Mesodermal cell (in vitro differentiated cells): Measurements from ENCODE around the gene CYTL1.

ENCODE experiments used
- H3K27ac ChIP-seq: 2 replicates; pipeline ENCODE4 v1.7.0; 2013; ENCODE audit warnings: mild to moderate bottlenecking, low read depth, low read length, moderate library complexity; ENCODE audit not compliant: severe bottlenecking
- H3K36me3 ChIP-seq: 2 replicates; pipeline ENCODE4 v1.7.1; 2013; ENCODE audit warnings: mild to moderate bottlenecking, low read length, moderate library complexity; ENCODE audit not compliant: control insufficient read depth, insufficient read depth
- H3K4me1 ChIP-seq: one replicate; pipeline ENCODE4 v1.7.1; 2013; ENCODE audit warnings: mild to moderate bottlenecking, low read length; ENCODE audit not compliant: insufficient read depth, control insufficient read depth, poor library complexity, severe bottlenecking
- H3K4me3 ChIP-seq: 2 replicates; pipeline ENCODE4 v1.7.0; 2013; ENCODE audit warnings: low read length, control low read depth, mild to moderate bottlenecking; ENCODE audit not compliant: insufficient read depth, poor library complexity, severe bottlenecking; ENCODE audit errors: extremely low read depth
- H3K9me3 ChIP-seq: 2 replicates; pipeline ENCODE4 v1.7.1; 2013; ENCODE audit warnings: mild to moderate bottlenecking, low read length, moderate library complexity; ENCODE audit not compliant: control insufficient read depth
- WGBS, 2 experiments: methylation state at CpG; one replicate each; pipeline ENCODE4 v1.1.5; 2013; ENCODE audit warnings: missing lambda C conversion rate in 2 of 2; ENCODE audit not compliant: insufficient coverage in 2 of 2; 5-methylcytosine and 5-hydroxymethylcytosine counted together

Gene CYTL1

GRCh38 chr4:4989083-4989622, 30.1 kb downstream of the CYTL1 start:
- Histone ChIP-seq H3K9me3 (no peaks in the 10 kb centered on the region), H3K36me3 (no peaks in the 10 kb centered on the region), H3K4me1 (peaks cover 11% of the 10 kb centered on the region), H3K27ac (no peak overlapping the region), H3K4me3 (no peak overlapping the region)
- 88 to 94% methylated on average over 8 to 9 of the region's 10 CpGs for WGBS, 2 experiments

GRCh38 chr4:4987656-4988055, 31.6 kb downstream of the CYTL1 start:
- WGBS, 2 experiments = 85 to 90% methylated on average over 8 to 9 of the region's 10 CpGs
- Histone ChIP-seq H3K9me3 (no peaks in the 10 kb centered on the region), H3K4me3 (no peak overlapping the region)

GRCh38 chr4:4986841-4987240, 32.4 kb downstream of the CYTL1 start:
- H3K9me3 ChIP-seq = no peaks in the 10 kb centered on the region
- no peak overlapping the region for H3K4me3 ChIP-seq
- H3K27ac ChIP-seq = no peak overlapping the region
- H3K36me3 ChIP-seq = no peaks in the 10 kb centered on the region
- H3K4me1 ChIP-seq = peaks cover 8% of the 10 kb centered on the region
- WGBS, 2 experiments = 75 to 100% methylated on average over 3 to 5 of the region's 5 CpGs

More at GRCh38 chr4:4987656-4988055, 31.6 kb downstream of the CYTL1 start:
- H3K27ac ChIP-seq = no peak overlapping the region
- no peaks in the 10 kb centered on the region for H3K36me3 ChIP-seq
- peaks cover 11% of the 10 kb centered on the region for H3K4me1 ChIP-seq

GRCh38 chr4:4985844-4986243, 33.4 kb downstream of the CYTL1 start:
- 91 to 100% methylated on average over 1 of the region's 1 CpG for WGBS, 2 experiments
- Histone ChIP-seq H3K36me3 (no peaks in the 10 kb centered on the region), H3K27ac (no peak overlapping the region), H3K4me1 (no peaks in the 10 kb centered on the region), H3K9me3 (no peaks in the 10 kb centered on the region), H3K4me3 (no peak overlapping the region)

- Histone ChIP-seq H3K4me1 (no peaks in the 10 kb centered on the region), H3K9me3 (no peaks in the 10 kb centered on the region), H3K4me3 (no peak overlapping the region), H3K27ac (no peak overlapping the region), H3K36me3 (no peaks in the 10 kb centered on the region)
- 80% methylated on average over 1 of the region's 2 CpGs; no CpG with 5 or more reads in 1 of the 2 experiments for WGBS, 2 experiments
These were observed 34.2 kb downstream of the CYTL1 start for GRCh38 chr4:4985036-4985435.

GRCh38 chr4:4984186-4984585, 35.1 kb downstream of the CYTL1 start:
- H3K36me3 ChIP-seq = no peaks in the 10 kb centered on the region
- WGBS, 2 experiments = 76 to 92% methylated on average over 2 of the region's 2 CpGs
- no peaks in the 10 kb centered on the region for H3K4me1 ChIP-seq
- no peak overlapping the region for H3K27ac ChIP-seq
- no peak overlapping the region for H3K4me3 ChIP-seq
- H3K9me3 ChIP-seq = no peaks in the 10 kb centered on the region

GRCh38 chr4:4981827-4982226, 37.4 kb downstream of the CYTL1 start:
- Histone ChIP-seq H3K4me1 (no peaks in the 10 kb centered on the region), H3K4me3 (no peak overlapping the region), H3K9me3 (no peaks in the 10 kb centered on the region), H3K36me3 (no peaks in the 10 kb centered on the region), H3K27ac (no peak overlapping the region)
- WGBS, 2 experiments = 63 to 79% methylated on average over 3 to 4 of the region's 8 CpGs

- H3K9me3 ChIP-seq = no peaks in the 10 kb centered on the region
- no peak overlapping the region for H3K27ac ChIP-seq
- no peaks in the 10 kb centered on the region for H3K4me1 ChIP-seq
- H3K36me3 ChIP-seq = no peaks in the 10 kb centered on the region
- H3K4me3 ChIP-seq = no peak overlapping the region
- 90 to 93% methylated on average over 3 of the region's 3 CpGs for WGBS, 2 experiments
These were observed 37.8 kb downstream of the CYTL1 start for GRCh38 chr4:4981427-4981826.

GRCh38 chr4:4980621-4981230, 38.5 kb downstream of the CYTL1 start:
- Histone ChIP-seq H3K36me3 (no peaks in the 10 kb centered on the region), H3K27ac (no peak overlapping the region), H3K4me1 (no peaks in the 10 kb centered on the region), H3K9me3 (no peaks in the 10 kb centered on the region), H3K4me3 (no peak overlapping the region)
- WGBS, 2 experiments = 88 to 91% methylated on average over 10 to 11 of the region's 12 CpGs

- H3K4me1 ChIP-seq = no peaks in the 10 kb centered on the region
- H3K4me3 ChIP-seq = no peak overlapping the region
- WGBS, 2 experiments = 83% methylated on average over 2 of the region's 4 CpGs; no CpG with 5 or more reads in 1 of the 2 experiments
- no peak overlapping the region for H3K27ac ChIP-seq
- H3K9me3 ChIP-seq = peaks cover 5% of the 10 kb centered on the region
- H3K36me3 ChIP-seq = no peaks in the 10 kb centered on the region
These were observed 39.3 kb downstream of the CYTL1 start for GRCh38 chr4:4979971-4980370.

- Histone ChIP-seq H3K4me3 (no peak overlapping the region), H3K4me1 (no peaks in the 10 kb centered on the region), H3K36me3 (no peaks in the 10 kb centered on the region), H3K27ac (no peak overlapping the region), H3K9me3 (peaks cover 12% of the 10 kb centered on the region)
- WGBS, 2 experiments = 64 to 72% methylated on average over 2 to 3 of the region's 3 CpGs
These were observed 44.5 kb downstream of the CYTL1 start for GRCh38 chr4:4974727-4975126.
